SK-N-DZ (cell line): ENCODE measurements around the gene LDB2.
"Not testable (repeated sequence)": the region's sequence is repeated elsewhere in the genome, so short reads cannot be mapped to it uniquely, and the experiment has no call there.

Experiments
- DNase-seq: peaks from one replicate; pipeline ENCODE4 v3.0.0-alpha.2; 2015; ENCODE audit warnings: low spot score

Gene LDB2

GRCh38 chr4:16652732-16653305 lies 245.6 kb downstream of the LDB2 start:
- no peak for DNase-seq

GRCh38 chr4:16646459-16646858 lies 252.0 kb downstream of the LDB2 start:
- no peak for DNase-seq

GRCh38 chr4:16643893-16644292 lies 254.6 kb downstream of the LDB2 start:
- DNase-seq: no peak

GRCh38 chr4:16642897-16643296 lies 255.5 kb downstream of the LDB2 start:
- DNase-seq: peak; percentile 33

- no peak for DNase-seq
Measured at GRCh38 chr4:16641971-16642370, 256.5 kb downstream of the LDB2 start.

GRCh38 chr4:16636912-16637630 lies 261.4 kb downstream of the LDB2 start:
- no peak for DNase-seq

GRCh38 chr4:16636304-16636703 lies 262.1 kb downstream of the LDB2 start:
- DNase-seq: no peak

- DNase-seq: not testable (repeated sequence)
Measured at GRCh38 chr4:16629274-16629673, 269.2 kb downstream of the LDB2 start.

- not testable (repeated sequence) for DNase-seq
Measured at GRCh38 chr4:16628835-16629234, 269.6 kb downstream of the LDB2 start.

GRCh38 chr4:16627999-16628398 lies 270.4 kb downstream of the LDB2 start:
- no peak for DNase-seq

GRCh38 chr4:16626945-16627344 lies 271.5 kb downstream of the LDB2 start:
- no peak for DNase-seq

- no peak for DNase-seq
Measured at GRCh38 chr4:16622826-16623225, 275.6 kb downstream of the LDB2 start.

GRCh38 chr4:16617435-16617834 lies 281.0 kb downstream of the LDB2 start:
- DNase-seq: no peak

- DNase-seq: no peak
Measured at GRCh38 chr4:16617011-16617410, 281.4 kb downstream of the LDB2 start.

- peak; percentile 41 for DNase-seq
Measured at GRCh38 chr4:16609170-16609758, 289.2 kb downstream of the LDB2 start.

GRCh38 chr4:16608611-16609125 lies 289.8 kb downstream of the LDB2 start:
- DNase-seq: peak; percentile 50

- no peak for DNase-seq
Measured at GRCh38 chr4:16608123-16608522, 290.3 kb downstream of the LDB2 start.

- no peak for DNase-seq
Measured at GRCh38 chr4:16607241-16608066, 291.0 kb downstream of the LDB2 start.

- DNase-seq: no peak
Measured at GRCh38 chr4:16606691-16607090, 291.8 kb downstream of the LDB2 start.

- DNase-seq: no peak
Measured at GRCh38 chr4:16603178-16603577, 295.3 kb downstream of the LDB2 start.

GRCh38 chr4:16598597-16599206 lies 299.7 kb downstream of the LDB2 start:
- no peak for DNase-seq
